OCI-LY7 (cell line): ENCODE results near the gene C2CD5.

Experiments used
- CTCF ChIP-seq: fragments of 200-600 bp; sonication (generic); conservative IDR thresholded peaks from 2 replicates; pipeline ENCODE4 v1.5.1; 2014; ENCODE audit warnings: mild to moderate bottlenecking, antibody characterized with exemption, low read length, moderate library complexity, mixed read lengths
- EZH2phosphoT487 ChIP-seq: fragments of 200-600 bp; sonication (generic); IDR thresholded peaks from 2 replicates; pipeline ENCODE4 v1.6.1; 2018; ENCODE audit warnings: low read depth, borderline replicate concordance, mild to moderate bottlenecking, mixed run types, antibody characterized with exemption, low read length, moderate library complexity, mixed read lengths

DNA sequence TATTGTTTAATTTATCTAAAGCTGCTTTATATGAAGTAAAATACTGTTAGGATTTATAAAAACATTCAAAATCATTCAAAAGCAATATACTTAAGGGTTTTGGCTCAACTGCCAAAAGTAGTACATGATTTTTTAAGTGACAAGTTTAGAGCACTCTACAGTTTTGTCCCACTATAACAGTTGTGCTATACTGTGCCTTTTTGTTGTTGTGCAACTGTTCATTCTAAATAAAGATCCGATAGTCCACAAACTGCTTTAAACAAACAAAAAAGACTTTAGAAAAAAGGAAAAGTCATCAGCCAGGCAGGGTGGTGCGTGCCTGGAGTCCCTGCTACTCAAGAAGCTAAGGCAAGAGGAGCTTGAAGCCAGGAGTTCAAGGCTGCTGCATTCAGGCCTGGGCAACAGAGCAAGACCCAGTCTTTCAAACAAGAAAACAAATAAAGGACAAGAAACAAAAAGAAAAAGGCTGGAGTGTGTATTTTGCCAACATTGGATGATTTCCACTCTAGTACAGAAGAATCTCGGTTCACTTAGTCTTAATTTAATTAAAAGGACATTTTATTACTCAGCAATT lies 7.3 kb downstream of the C2CD5 start:
- no peak for TF ChIP-seq CTCF
- no peak for TF ChIP-seq EZH2phosphoT487
